Measurements from ENCODE around the gene TMEM272.

Gene TMEM272

GRCh38 chr13:51844862-51845573, at the start of gene TMEM272:
Gene TMEM272 (minus strand): TSS chr13:51845177. CDS start chr13:51838530, 6,647 bp downstream.
- DNase-seq (ENCODE audit: low read depth in 2 of 2) = peak; percentile 48 to 61

GRCh38 chr13:51894239-51894638, 49.3 kb upstream of the TMEM272 start:
- no peak for DNase-seq (ENCODE audit: low read depth in 2 of 2)

- DNase-seq (ENCODE audit: low read depth in 2 of 2) = no peak
Measured at GRCh38 chr13:51892657-51893056, 47.7 kb upstream of the TMEM272 start.

GRCh38 chr13:51887468-51887867, 42.5 kb upstream of the TMEM272 start:
- no peak for DNase-seq (ENCODE audit: low read depth in 2 of 2)

- DNase-seq (ENCODE audit: low read depth in 2 of 2) = no peak
Measured at GRCh38 chr13:51885651-51886050, 40.7 kb upstream of the TMEM272 start.

GRCh38 chr13:51883226-51883600, 38.2 kb upstream of the TMEM272 start:
- no peak for DNase-seq (ENCODE audit: low read depth in 2 of 2)

- DNase-seq (ENCODE audit: low read depth in 2 of 2) = no peak
Measured at GRCh38 chr13:51882570-51883225, 37.7 kb upstream of the TMEM272 start.

GRCh38 chr13:51881296-51881695, 36.3 kb upstream of the TMEM272 start:
- no peak for DNase-seq (ENCODE audit: low read depth in 2 of 2)

GRCh38 chr13:51879133-51879532, 34.2 kb upstream of the TMEM272 start:
- DNase-seq (ENCODE audit: low read depth in 2 of 2) = no peak

GRCh38 chr13:51874651-51875050, 29.7 kb upstream of the TMEM272 start:
- no peak for DNase-seq (ENCODE audit: low read depth in 2 of 2)

GRCh38 chr13:51873837-51874236, 28.9 kb upstream of the TMEM272 start:
- DNase-seq (ENCODE audit: low read depth in 2 of 2) = no peak

- no peak for DNase-seq (ENCODE audit: low read depth in 2 of 2)
Measured at GRCh38 chr13:51873117-51873798, 28.3 kb upstream of the TMEM272 start.

GRCh38 chr13:51870616-51871015, 25.6 kb upstream of the TMEM272 start:
- no peak for DNase-seq (ENCODE audit: low read depth in 2 of 2)

GRCh38 chr13:51869916-51870315, 24.9 kb upstream of the TMEM272 start:
- DNase-seq (ENCODE audit: low read depth in 2 of 2) = no peak

- DNase-seq (ENCODE audit: low read depth in 2 of 2) = no peak
Measured at GRCh38 chr13:51867062-51867461, 22.1 kb upstream of the TMEM272 start.

GRCh38 chr13:51865838-51866237, 20.9 kb upstream of the TMEM272 start:
- no peak for DNase-seq (ENCODE audit: low read depth in 2 of 2)

- DNase-seq (ENCODE audit: low read depth in 2 of 2) = no peak
Measured at GRCh38 chr13:51862957-51863356, 18.0 kb upstream of the TMEM272 start.

- DNase-seq (ENCODE audit: low read depth in 2 of 2) = peak in 1 of 2 donors; percentile 15
Measured at GRCh38 chr13:51861723-51862300, 16.8 kb upstream of the TMEM272 start, which contains the start of gene CCDC70. Gene CCDC70 (plus strand): TSS chr13:51861969. CDS start chr13:51865412, 3,443 bp downstream.

GRCh38 chr13:51858433-51859247, 13.7 kb upstream of the TMEM272 start:
- no peak for DNase-seq (ENCODE audit: low read depth in 2 of 2)

GRCh38 chr13:51856998-51857397, 12.0 kb upstream of the TMEM272 start:
- DNase-seq (ENCODE audit: low read depth in 2 of 2) = no peak

- DNase-seq (ENCODE audit: low read depth in 2 of 2) = no peak
Measured at GRCh38 chr13:51856027-51856736, 11.2 kb upstream of the TMEM272 start.
